ENCODE data around the gene SYNGR4.

Gene SYNGR4

DNA sequence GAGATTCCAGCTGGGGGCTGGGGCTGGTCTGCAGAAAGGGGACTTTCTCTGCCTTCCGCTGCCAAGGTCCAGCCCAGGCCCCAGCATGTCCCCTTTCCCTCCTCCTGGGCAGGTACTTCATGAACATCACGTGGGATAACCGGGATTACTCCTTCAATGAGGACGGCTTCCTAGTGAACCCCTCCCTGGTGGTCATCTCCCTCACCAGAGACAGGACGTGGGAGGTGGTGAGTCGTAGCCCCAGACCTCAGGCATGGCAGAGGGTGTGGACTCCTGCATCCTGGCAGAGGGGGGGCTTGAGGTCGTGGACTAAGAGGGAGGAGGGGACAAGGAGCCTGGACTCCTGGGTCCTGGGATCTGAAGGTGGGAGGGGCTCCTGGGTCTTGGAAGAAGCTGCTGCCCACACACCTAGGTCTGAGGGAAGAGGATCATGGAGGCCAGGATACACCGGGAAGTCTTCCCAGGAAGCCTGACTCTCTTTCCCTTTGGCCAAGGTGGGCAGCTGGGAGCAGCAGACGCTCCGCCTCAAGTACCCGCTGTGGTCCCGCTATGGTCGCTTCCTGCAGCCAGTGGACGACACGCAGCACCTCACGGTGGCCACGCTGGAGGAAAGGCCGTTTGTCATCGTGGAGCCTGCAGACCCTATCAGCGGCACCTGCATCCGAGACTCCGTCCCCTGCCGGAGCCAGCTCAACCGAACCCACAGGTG is 49.9 kb downstream of the SYNGR4 start:
- no peak for TF ChIP-seq GATA2 (IDR thresholded peaks at IDR 0.05; ENCODE audit: low read depth, low read length)
- no peak for TF ChIP-seq GATA3 (IDR thresholded peaks at IDR 0.05; ENCODE audit: low read depth, low read length)

DNA sequence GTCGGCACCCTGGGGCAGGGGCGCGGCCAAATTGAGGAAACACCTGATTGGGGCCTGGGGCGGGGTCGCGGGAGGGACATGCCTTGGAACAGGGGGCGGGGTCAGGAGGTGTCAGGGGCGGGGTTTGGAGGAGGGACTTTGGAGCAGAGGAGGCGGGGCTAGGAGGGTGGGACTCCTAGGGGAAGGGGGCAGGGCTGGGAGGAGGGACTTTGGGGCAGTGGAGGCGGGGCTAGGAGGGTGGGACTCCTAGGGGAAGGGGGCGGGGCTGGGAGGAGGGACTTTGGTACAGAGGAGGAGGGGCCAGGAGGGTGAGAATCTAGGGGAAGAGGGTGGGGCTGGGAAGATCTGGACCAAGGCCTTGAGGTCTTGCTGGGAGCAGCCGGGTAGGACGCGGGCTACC is 51.2 kb downstream of the SYNGR4 start:
- TF ChIP-seq GATA3 (IDR thresholded peaks at IDR 0.05; ENCODE audit: low read depth, low read length) (no peak), GATA2 (IDR thresholded peaks at IDR 0.05; ENCODE audit: low read depth, low read length) (no peak)

DNA sequence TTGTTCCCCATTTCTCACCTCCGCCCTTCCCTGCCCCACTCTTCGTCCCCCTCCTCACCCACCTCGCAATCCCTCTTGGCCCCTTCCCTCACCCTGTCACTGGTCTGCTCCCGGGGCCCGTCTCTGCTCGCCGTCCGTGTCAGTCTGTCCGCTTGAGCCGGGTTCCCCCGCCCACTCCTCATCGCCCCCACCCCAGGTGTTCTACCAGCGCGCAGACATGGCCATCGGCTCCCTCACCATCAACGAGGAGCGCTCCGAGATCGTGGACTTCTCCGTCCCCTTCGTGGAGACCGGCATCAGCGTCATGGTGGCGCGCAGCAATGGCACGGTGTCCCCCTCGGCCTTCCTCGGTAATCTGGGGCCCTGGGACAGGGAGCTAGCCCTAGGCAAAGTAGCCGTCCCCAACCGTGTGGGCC is 51.6 kb downstream of the SYNGR4 start:
- no peak for TF ChIP-seq GATA3 (IDR thresholded peaks at IDR 0.05; ENCODE audit: low read depth, low read length)
- no peak for TF ChIP-seq GATA2 (IDR thresholded peaks at IDR 0.05; ENCODE audit: low read depth, low read length)

DNA sequence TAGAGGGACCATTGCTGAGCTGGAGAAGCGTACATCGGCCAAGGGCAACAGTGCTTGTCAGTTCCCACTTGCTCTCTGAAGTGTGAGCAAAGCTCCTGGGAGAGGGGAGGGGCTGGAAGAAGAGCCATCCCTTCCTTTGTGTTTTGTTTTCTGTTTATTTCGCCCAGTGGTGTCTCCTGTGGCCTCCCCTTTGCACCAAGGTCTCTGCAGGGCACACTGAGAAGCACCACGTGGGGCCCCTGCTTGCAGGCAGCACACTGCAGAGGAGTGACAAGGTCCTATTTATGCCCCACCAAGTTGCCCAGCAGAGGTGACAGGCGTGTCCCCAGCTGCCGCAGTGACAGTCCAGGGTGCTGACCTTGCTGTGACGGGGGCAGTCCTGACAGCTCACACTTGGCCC is 53.3 kb downstream of the SYNGR4 start:
- TF ChIP-seq GATA3 (IDR thresholded peaks at IDR 0.05; ENCODE audit: low read depth, low read length) (no peak), GATA2 (IDR thresholded peaks at IDR 0.05; ENCODE audit: low read depth, low read length) (no peak)

DNA sequence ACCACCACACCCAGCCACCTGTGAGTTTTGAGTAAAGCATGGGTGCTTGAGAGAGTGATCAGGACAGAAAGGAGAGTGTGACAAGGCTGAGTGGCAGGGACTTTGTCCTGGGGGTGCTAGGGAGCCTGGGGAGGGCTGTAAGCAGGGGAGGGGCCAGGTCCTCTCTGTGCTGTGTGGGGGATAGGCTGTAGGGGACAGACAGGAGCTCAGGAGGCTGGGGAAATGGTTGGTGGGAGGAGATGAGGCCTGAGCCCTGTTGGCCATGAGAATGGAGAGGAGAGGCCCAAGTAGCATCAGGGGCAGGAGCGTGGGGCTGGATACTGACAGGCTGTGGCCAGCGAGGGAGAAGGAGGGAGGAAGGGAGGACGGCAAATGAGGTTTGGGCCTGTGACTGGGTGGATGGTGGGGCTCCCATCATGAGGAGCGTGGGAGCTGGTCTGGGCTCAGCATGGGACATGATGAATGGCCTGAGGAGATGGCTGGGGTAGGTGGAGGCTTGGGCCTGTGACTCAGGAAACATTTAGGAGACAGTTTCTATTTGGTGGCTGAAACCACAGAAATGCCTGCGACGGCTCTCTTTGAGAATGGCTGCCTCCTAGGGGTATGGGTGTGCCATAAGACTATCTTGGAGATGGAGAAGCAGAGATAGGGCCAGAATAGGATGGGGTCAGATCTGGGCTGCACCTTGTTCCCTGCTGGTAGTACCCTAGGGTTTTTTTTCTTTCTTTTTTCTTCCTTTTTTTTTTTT is 54.3 kb downstream of the SYNGR4 start:
- TF ChIP-seq GATA3 (IDR thresholded peaks at IDR 0.05; ENCODE audit: low read depth, low read length) = no peak

DNA sequence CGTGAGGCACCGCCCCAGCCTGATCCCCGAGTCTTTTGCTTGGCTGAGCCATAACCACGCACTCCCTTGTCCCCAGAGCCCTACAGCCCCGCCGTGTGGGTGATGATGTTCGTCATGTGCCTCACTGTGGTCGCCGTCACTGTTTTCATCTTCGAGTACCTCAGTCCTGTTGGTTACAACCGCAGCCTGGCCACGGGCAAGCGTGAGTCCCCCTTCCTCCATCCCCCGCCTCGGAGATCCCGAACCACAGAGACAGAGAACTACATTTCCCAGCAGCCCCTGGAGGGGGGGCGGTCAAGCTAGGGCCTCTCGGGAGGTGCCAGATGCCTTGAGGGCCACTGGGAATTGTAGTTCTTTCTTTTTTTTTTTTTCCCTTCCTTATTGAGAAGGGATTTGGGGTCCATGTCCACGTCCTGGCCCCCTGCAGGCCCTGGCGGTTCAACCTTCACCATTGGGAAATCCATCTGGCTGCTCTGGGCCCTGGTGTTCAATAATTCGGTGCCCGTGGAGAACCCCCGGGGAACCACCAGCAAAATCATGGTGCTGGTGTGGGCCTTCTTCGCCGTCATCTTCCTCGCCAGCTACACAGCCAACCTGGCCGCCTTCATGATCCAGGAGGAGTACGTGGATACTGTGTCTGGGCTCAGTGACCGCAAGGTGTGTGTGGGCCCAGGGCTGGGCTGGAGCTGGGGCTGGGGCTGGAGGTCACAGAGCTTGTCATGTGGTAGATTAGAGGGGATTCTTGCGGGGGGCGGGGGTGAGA is 55.2 kb downstream of the SYNGR4 start:
- no peak for TF ChIP-seq GATA2 (IDR thresholded peaks at IDR 0.05; ENCODE audit: low read depth, low read length)
- no peak for TF ChIP-seq GATA3 (IDR thresholded peaks at IDR 0.05; ENCODE audit: low read depth, low read length)

DNA sequence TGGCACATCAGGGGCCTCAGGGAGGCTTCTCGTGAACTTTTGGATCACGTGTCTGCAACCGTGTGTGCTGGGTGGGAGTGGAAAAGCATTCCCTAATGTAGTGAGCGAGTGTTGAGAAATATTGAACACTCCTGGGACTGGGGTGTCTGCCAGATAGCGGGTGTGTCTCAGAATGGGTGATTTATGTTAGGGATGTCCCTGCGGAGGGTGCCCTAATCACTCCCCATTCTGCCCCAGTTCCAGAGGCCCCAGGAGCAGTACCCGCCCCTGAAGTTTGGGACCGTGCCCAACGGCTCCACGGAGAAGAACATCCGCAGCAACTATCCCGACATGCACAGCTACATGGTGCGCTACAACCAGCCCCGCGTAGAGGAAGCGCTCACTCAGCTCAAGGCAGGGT is 57.4 kb downstream of the SYNGR4 start:
- no peak for TF ChIP-seq GATA2 (IDR thresholded peaks at IDR 0.05; ENCODE audit: low read depth, low read length)
- no peak for TF ChIP-seq GATA3 (IDR thresholded peaks at IDR 0.05; ENCODE audit: low read depth, low read length)

DNA sequence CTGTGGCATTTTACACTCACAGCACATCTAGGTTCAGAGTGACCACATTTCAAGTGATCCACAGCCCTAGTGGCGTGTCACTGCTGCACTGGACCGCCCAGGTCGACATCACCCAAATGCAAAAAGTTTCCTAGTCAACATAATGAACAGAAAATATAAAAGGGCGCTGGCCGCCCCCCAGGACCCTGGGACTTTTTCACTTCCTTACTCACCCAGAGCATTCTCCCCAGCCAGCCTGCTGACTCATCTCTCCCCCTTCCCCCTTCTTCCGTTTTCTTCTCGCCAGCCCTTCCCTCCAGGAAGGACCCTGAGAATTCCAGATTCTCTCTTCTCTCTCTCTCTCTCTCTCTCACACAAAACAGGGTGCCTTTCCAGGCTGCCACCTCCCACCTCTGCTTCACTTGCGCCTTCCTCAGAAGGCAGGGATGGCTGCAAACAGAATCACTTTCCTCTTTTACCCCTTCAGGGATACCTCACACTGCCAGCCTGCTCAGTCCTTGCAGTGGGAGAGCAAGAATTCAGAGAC is 60.6 kb downstream of the SYNGR4 start:
- TF ChIP-seq GATA2 (IDR thresholded peaks at IDR 0.05; ENCODE audit: low read depth, low read length) (no peak), GATA3 (IDR thresholded peaks at IDR 0.05; ENCODE audit: low read depth, low read length) (no peak)

Measured in SH-SY5Y (cell line).